Suprapubic skin (tissue), 4 donors: ENCODE data around the gene COL16A1.

Source experiments
- CTCF ChIP-seq, 2 donors: fragments of 200-600 bp in 1 of 2; fragments of 450-650 bp in 1 of 2; sonication (generic) in 1 of 2; IDR thresholded peaks; one replicate each; pipeline ENCODE4 v1.5.1; 2016 to 2019; ENCODE audit warnings: antibody characterized with exemption in 2 of 2, mild to moderate bottlenecking in 1 of 2, moderate library complexity in 1 of 2
- EP300 ChIP-seq: sonication (generic); formaldehyde crosslinking; IDR thresholded peaks from one replicate; pipeline ENCODE4 v1.6.1; 2017; ENCODE audit warnings: antibody characterized with exemption
- POLR2A ChIP-seq, 2 donors: fragments of 450-650 bp; IDR thresholded peaks; one replicate each; pipeline ENCODE4 v1.6.1; 2017; ENCODE audit warnings: antibody characterized with exemption in 2 of 2, mild to moderate bottlenecking in 2 of 2, moderate library complexity in 2 of 2
- POLR2AphosphoS5 ChIP-seq, 3 donors: sonication (generic); formaldehyde crosslinking; IDR thresholded peaks; one replicate each; pipeline ENCODE4 v1.6.1; 2017; ENCODE audit warnings: antibody characterized with exemption in 3 of 3

GRCh38 chr1:31732751-31733289, 29.0 kb upstream of the COL16A1 start:
- no peak for TF ChIP-seq POLR2AphosphoS5 (IDR thresholded peaks at IDR 0.05)
- no peak for TF ChIP-seq CTCF (IDR thresholded peaks at IDR 0.05)
- TF ChIP-seq EP300 = no peak
- TF ChIP-seq POLR2A (IDR thresholded peaks at IDR 0.05) = no peak
